ENCODE results near the gene PRKCA.

Gene PRKCA

GRCh38 chr17:66542967-66543520 is 240.6 kb downstream of the PRKCA start:
- TF ChIP-seq, protein P1, sequence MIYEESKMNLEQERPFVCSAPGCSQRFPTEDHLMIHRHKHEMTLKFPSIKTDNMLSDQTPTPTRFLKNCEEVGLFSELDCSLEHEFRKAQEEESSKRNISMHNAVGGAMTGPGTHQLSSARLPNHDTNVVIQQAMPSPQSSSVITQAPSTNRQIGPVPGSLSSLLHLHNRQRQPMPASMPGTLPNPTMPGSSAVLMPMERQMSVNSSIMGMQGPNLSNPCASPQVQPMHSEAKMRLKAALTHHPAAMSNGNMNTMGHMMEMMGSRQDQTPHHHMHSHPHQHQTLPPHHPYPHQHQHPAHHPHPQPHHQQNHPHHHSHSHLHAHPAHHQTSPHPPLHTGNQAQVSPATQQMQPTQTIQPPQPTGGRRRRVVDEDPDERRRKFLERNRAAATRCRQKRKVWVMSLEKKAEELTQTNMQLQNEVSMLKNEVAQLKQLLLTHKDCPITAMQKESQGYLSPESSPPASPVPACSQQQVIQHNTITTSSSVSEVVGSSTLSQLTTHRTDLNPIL (CRISPR knock-in tag; IDR thresholded peaks at IDR 0.05; ENCODE audit: low read depth): 0 out of 2 replicates have a peak, but pooled peaks have one; percentile 38
- TF ChIP-seq ZC3H10 (CRISPR knock-in tag; IDR thresholded peaks at IDR 0.05): peak; percentile 2; the same call in 1 of the 2 replicates
- TF ChIP-seq ISL1 (CRISPR knock-in tag; IDR thresholded peaks at IDR 0.05): peak; percentile 95
- TF ChIP-seq CSDC2 (CRISPR knock-in tag; IDR thresholded peaks at IDR 0.05): no peak
- TF ChIP-seq ARNTL (CRISPR knock-in tag; IDR thresholded peaks at IDR 0.05; ENCODE audit: borderline replicate concordance, low read depth): no peak
- TF ChIP-seq, protein P2, sequence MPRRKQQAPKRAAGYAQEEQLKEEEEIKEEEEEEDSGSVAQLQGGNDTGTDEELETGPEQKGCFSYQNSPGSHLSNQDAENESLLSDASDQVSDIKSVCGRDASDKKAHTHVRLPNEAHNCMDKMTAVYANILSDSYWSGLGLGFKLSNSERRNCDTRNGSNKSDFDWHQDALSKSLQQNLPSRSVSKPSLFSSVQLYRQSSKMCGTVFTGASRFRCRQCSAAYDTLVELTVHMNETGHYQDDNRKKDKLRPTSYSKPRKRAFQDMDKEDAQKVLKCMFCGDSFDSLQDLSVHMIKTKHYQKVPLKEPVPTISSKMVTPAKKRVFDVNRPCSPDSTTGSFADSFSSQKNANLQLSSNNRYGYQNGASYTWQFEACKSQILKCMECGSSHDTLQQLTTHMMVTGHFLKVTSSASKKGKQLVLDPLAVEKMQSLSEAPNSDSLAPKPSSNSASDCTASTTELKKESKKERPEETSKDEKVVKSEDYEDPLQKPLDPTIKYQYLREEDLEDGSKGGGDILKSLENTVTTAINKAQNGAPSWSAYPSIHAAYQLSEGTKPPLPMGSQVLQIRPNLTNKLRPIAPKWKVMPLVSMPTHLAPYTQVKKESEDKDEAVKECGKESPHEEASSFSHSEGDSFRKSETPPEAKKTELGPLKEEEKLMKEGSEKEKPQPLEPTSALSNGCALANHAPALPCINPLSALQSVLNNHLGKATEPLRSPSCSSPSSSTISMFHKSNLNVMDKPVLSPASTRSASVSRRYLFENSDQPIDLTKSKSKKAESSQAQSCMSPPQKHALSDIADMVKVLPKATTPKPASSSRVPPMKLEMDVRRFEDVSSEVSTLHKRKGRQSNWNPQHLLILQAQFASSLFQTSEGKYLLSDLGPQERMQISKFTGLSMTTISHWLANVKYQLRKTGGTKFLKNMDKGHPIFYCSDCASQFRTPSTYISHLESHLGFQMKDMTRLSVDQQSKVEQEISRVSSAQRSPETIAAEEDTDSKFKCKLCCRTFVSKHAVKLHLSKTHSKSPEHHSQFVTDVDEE (CRISPR knock-in tag; IDR thresholded peaks at IDR 0.05): no peak
- TF ChIP-seq CSRNP3 (CRISPR knock-in tag; IDR thresholded peaks at IDR 0.05): peak; percentile 22; the same call in 1 of the 2 replicates
- 0 out of 2 replicates have a peak, but pooled peaks have one; percentile 19 for TF ChIP-seq TOX (CRISPR knock-in tag; IDR thresholded peaks at IDR 0.05; ENCODE audit: borderline replicate concordance)
- TF ChIP-seq, protein P3, sequence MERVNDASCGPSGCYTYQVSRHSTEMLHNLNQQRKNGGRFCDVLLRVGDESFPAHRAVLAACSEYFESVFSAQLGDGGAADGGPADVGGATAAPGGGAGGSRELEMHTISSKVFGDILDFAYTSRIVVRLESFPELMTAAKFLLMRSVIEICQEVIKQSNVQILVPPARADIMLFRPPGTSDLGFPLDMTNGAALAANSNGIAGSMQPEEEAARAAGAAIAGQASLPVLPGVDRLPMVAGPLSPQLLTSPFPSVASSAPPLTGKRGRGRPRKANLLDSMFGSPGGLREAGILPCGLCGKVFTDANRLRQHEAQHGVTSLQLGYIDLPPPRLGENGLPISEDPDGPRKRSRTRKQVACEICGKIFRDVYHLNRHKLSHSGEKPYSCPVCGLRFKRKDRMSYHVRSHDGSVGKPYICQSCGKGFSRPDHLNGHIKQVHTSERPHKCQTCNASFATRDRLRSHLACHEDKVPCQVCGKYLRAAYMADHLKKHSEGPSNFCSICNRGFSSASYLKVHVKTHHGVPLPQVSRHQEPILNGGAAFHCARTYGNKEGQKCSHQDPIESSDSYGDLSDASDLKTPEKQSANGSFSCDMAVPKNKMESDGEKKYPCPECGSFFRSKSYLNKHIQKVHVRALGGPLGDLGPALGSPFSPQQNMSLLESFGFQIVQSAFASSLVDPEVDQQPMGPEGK (CRISPR knock-in tag; IDR thresholded peaks at IDR 0.05; ENCODE audit: borderline replicate concordance): peak; percentile 63; the same call in 1 of the 2 replicates
- TF ChIP-seq BACH2 (CRISPR knock-in tag; IDR thresholded peaks at IDR 0.05; ENCODE audit: borderline replicate concordance): no peak
- TF ChIP-seq TCF4 (CRISPR knock-in tag; IDR thresholded peaks at IDR 0.05; ENCODE audit: borderline replicate concordance): no peak; the same call in 1 of the 2 replicates
- ATAC-seq: peak; percentile 50

DNA sequence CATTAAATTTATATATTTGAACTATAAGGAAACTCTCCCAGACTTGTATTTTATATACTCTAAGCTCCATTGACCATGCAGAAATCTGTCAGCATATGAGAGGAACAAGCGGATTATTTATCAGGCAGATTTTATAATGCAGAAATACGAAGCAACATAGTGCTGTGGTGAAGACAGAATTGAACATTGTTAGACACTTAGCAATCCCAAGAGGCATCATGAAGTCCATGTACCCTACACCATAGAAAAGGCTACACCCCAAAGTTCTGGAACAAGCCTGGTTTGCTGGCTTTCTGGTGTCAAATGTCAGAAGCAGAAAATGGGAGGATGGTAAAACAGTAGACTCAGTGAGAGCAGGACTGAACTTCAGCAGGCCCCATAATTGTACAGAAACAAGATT is 241.1 kb downstream of the PRKCA start:
- TF ChIP-seq ZFP3 (CRISPR knock-in tag; IDR thresholded peaks at IDR 0.05) (no peak), ZFP30 (CRISPR knock-in tag; IDR thresholded peaks at IDR 0.05) (no peak), CSRNP3 (CRISPR knock-in tag; IDR thresholded peaks at IDR 0.05) (no peak), CSDC2 (CRISPR knock-in tag; IDR thresholded peaks at IDR 0.05) (no peak), RARB (CRISPR knock-in tag; IDR thresholded peaks at IDR 0.05) (no peak)
- TF ChIP-seq, protein P3 (CRISPR knock-in tag; IDR thresholded peaks at IDR 0.05; ENCODE audit: borderline replicate concordance): no peak
- peak; percentile 0 for ATAC-seq

- TF ChIP-seq ESRRG (CRISPR knock-in tag; IDR thresholded peaks at IDR 0.05) (no peak), ZFP3 (CRISPR knock-in tag; IDR thresholded peaks at IDR 0.05) (no peak), BACH2 (CRISPR knock-in tag; IDR thresholded peaks at IDR 0.05; ENCODE audit: borderline replicate concordance) (no peak), GLIS3 (CRISPR knock-in tag; IDR thresholded peaks at IDR 0.05) (no peak), OSR1 (CRISPR knock-in tag; IDR thresholded peaks at IDR 0.05) (no peak), ZNF8 (CRISPR knock-in tag; IDR thresholded peaks at IDR 0.05) (no peak)
- TF ChIP-seq, protein P1 (CRISPR knock-in tag; IDR thresholded peaks at IDR 0.05; ENCODE audit: low read depth): no peak
- no peak for ATAC-seq
Measured at GRCh38 chr17:66545918-66546317, 243.5 kb downstream of the PRKCA start.
